Neural progenitor cell (in vitro differentiated cells): ENCODE measurements around the gene CLSTN2.

Source experiments
- EZH2 ChIP-seq: fragments of 200-600 bp; sonication (generic); IDR thresholded peaks from 2 replicates; pipeline ENCODE4 v1.6.1; 2017; ENCODE audit warnings: antibody characterized with exemption, mild to moderate bottlenecking, moderate library complexity
- EZH2phosphoT487 ChIP-seq: fragments of 200-600 bp; sonication (generic); IDR thresholded peaks from 2 replicates; pipeline ENCODE4 v1.6.1; 2017; ENCODE audit warnings: antibody characterized with exemption
- TF ChIP-seq, protein P1 (sequence below): fragments of 200-600 bp; sonication (generic); IDR thresholded peaks from 2 replicates; pipeline ENCODE4 v1.5.1; 2017; ENCODE audit warnings: antibody characterized with exemption, mild to moderate bottlenecking

GRCh38 chr3:140574375-140574774 is 639.4 kb downstream of the CLSTN2 start:
- TF ChIP-seq, protein P1, sequence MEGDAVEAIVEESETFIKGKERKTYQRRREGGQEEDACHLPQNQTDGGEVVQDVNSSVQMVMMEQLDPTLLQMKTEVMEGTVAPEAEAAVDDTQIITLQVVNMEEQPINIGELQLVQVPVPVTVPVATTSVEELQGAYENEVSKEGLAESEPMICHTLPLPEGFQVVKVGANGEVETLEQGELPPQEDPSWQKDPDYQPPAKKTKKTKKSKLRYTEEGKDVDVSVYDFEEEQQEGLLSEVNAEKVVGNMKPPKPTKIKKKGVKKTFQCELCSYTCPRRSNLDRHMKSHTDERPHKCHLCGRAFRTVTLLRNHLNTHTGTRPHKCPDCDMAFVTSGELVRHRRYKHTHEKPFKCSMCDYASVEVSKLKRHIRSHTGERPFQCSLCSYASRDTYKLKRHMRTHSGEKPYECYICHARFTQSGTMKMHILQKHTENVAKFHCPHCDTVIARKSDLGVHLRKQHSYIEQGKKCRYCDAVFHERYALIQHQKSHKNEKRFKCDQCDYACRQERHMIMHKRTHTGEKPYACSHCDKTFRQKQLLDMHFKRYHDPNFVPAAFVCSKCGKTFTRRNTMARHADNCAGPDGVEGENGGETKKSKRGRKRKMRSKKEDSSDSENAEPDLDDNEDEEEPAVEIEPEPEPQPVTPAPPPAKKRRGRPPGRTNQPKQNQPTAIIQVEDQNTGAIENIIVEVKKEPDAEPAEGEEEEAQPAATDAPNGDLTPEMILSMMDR: no peak
- TF ChIP-seq EZH2phosphoT487 (no peak), EZH2 (no peak)
